Activated CD4-positive, alpha-beta T cell treated with anti-CD3 and anti-CD28 coated beads, Interleukin-2, amount 50 U/mL, for 48 hours (primary cell): ENCODE data around the gene HSPA9.

Source experiments
- DNase-seq, 2 experiments: peaks; one replicate each; pipeline ENCODE4 v3.0.0-alpha.2; 2020

The HSPA9 gene

DNA sequence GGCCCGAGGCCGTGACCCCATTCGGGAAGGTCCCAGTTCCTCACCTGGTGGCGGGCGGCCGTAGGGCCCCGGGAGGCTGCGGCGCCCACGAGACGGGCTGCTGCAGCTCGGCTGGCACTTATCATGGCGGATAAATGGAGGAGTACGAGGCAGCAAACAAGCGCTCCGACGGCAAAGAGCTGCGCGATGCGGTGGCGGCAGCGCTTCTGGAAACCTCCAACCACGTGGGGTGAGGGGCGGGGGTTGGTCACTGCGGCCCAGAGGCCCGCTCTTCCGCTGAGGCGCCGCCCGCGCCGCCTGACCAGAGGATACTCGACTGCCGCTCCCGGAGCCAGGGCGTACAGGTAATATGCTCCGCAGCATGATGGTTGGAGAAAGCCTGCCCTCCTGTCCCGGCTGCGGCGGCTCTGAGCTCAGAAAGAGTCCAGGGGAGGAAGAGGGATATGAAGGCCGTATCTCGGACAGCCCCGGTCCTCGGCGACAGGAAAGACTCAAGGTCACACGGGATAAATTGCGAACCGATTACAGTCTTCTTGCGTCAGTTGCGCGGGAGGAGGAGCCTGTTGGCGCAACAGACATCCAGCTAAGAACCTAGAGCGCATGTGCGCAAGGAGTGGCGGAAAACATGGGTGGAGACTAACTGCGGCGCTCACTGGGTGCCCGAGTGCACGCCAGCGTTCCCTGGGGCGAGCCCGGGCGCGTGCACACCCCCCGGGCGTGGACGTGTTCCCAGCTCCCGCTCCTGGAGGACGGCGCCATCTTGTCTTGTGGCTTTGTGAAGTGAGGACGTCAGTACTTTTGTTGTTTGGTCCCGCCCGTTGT, at the start of gene HSPA9:
TSS of gene HSPA9 (minus strand) at position 208 of the 822 bp plus-strand sequence. CDS start at position 125, 83 bp downstream.
- peak; percentile 96 to 98 for DNase-seq

DNA sequence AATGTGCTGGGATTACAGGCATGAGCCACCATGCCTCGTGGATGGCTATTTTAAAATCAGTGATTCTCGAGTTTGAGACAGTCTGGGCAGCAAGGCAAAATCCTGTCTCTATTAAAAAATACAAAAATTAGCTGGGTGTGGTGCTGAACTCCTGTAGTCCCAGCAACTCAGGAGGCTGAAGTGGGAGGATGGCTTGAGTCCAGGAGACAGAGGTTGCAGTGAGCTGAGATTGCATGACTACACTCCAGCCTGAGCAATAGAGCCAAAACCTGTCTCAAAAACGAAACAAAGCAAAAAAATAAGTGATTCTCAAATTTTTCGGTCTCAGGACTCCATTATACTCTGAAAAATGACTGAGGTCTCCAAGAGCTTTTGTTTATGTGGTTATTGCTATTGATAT, 47.9 kb upstream of the HSPA9 start:
- DNase-seq, result no peak

DNA sequence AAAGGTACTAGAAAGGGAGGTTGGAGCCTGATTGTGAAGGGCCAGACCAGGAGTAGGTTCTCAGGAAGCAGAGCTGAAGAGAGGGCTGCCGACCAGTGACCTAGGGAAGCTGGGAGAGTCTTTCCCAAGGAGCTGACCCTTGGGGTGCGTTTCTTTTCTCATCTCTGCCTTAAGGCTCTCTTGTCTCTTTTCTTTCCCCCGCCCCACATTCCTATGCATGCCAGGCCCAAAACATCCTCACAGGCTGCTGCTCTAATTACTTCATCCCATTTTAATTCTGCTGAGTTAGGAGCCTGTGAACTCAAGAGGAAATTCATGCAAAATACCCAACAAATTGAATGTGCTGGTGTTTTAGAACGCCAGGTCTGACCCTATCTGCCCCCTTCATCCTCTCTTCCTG, 46.9 kb upstream of the HSPA9 start:
- DNase-seq, result no peak

DNA sequence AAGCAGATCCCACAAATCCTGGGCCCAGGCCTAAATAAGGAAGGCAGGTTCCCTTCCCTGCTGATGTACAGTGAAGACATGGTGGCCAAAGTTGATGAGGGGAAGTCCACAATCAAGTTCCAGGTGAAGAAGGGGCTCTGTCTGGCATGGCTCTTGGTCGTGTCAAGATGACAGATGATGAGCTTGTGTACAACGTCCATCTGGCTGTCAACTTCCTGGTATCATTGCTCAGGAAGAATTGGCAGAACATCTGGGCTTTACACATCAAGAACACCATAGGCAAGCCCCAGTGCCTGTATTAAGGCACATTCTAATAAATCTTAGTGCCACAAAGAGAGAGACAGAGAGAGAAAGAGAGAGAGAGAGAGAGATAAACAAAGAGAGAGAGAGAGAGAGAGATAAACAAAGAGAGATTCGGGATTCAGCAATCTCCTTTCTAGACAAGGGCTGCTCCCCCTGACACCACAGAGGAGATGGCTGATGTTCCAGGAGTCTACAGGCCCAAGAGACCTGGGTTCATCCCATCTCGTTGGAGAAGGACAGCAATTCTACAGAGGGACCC, 45.5 kb upstream of the HSPA9 start:
- DNase-seq, result no peak

DNA sequence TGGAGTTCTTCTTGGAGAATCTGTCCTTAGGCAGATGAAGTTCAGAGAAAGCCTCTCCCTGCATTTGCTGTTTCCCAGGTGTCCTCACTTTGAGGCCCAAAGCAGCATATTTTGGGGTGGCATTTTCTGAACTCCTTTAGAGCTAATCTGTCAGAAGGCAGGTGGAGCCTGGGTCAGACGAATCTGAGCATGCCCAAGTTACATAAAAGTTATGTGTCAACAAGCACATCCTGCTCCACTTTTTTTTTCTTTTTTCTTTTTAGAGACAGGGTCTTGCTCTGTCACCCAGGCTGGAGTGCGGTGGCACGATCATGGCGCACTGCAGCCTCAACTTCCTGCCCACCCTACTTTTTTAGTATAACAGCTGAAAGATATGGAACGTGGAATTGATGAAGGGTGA, 41.3 kb upstream of the HSPA9 start:
- DNase-seq, result no peak

DNA sequence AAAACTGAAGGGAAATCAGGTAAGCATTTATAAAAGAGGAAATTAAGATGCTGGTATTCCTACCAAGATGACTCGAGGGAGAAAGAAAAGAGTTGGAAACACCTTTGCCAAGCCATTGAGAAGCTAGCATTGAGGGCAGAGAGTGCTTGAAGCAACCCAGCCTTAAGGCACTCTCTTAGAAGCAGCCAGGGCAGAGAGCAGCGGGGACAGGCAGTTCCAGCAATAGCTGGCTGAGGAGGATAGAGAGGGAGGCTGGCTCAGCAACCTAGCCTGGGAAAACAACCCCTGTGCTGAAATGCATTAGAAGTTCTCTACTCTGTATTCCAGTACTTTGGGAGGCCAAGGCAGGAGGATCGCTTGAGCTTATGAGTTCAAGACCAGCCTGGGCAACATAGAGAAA, 40.3 kb upstream of the HSPA9 start:
- no peak for DNase-seq

DNA sequence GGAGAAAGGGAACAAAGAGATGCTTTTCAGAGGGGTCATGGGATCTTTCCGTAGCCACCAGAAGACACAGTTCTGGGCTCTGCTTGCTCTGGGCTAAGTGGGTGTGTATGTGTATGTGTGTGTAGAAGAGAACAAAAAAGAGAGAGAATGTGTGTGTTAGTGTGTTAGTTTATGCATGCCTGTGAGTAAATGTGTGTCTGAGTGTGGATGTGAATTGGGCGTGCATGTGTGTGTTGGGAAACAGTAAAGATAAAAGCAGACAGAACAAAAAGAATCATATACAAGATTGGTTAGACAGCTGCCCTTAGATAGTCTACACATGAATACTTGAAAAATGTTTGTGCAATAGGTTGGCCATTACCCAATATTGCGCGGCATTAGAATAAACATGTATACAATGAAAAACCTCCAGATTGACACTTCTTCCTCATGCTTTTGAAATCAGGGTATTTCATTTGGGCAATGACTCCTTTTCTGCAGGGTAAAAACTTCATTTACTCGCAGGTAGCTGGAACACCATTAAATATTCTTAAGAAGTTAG, 36.5 kb upstream of the HSPA9 start:
- DNase-seq, result no peak

DNA sequence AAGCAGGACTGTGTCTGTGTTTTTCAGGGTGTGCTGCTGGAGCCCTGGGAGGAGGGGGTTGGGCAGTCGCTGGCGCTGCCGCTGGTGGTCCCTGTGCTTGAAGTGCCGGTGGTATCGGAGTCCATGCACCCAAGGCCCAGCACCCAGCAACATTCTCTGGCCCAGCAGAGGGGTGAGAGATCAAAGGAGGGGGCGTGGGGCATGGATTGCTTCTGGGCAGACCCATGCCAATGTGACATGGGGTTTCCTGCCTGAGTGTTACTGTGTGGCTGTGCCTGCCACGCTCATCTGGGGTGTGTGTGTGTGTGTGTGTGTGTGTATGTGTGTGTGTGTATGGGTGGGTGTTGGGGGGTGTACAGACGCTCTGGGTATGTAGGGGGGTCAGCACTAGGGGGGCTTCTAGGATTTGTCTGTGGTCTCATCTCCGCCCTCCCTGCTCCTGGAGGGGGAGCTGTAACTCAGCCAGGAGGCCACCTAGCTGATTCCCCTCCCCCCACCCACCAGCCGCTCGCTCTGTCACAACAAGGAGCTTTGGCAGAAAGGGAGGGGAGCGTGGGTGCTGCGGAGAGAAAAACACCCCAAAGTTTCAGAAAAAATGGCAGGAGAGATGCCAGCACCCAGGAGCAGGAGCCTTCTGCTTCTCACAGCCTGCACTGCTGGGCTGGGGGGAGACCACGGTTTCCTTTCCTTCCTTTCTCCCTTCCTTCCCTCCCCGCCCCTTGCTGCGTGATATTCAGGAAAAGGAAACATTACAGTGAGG, 35.9 kb upstream of the HSPA9 start:
- DNase-seq, result no peak

DNA sequence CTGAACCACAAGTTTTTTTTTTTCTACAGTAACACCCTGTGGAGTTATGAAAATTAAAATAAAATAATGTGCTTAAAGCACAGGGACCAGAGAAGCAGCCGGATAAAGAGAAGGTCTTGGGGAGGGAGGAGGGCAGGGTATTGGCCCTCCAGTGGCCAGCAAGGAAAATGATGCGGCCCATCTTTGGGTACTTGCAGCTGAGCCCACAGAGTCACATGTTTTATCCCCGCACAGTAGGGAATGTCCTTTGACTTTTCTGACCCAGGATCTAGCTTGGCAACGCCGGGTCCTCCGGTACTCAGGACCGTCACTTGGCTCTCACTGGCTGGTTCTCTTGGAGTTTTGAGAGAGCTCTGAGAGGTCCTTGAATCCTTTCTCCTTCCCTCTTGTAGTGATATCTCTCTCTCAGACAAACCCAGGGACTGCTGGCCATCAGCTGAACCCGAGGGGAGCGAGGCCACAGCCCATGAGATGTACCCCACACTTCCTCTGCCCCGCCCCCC, 35.3 kb upstream of the HSPA9 start:
- DNase-seq, result no peak

DNA sequence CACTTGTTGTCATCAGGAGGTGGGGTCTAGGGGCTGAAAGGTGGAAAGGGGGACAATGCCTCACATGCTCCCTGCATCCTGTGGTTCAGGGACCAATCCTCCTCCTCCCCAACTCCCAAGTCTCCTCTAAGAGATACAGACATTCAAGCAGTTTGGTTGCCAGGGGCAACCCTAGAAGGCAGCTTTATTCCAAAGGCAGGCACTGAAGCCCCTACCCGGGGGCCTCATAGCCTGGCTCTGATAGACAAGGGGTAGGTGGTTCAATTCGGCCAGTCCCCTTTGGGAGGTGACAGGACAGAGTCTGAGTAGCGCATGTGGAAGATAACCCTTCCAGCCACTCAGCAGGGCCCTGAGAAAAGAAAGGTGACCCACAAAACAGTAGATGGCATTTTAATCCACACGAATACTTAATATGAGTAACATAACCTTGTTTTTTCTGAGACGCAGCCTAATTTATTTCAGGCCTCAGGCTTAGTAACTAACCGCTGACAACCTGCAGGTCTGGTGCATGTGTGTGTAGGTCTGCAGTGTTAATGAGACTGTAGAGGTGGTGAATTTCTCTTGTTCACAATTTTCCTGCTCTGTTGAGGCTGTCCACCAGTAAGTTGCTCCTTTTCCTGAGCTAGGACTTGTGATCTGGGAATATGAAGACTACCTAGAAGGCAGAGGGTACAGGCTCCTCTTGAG, 31.3 kb upstream of the HSPA9 start:
- no peak for DNase-seq

DNA sequence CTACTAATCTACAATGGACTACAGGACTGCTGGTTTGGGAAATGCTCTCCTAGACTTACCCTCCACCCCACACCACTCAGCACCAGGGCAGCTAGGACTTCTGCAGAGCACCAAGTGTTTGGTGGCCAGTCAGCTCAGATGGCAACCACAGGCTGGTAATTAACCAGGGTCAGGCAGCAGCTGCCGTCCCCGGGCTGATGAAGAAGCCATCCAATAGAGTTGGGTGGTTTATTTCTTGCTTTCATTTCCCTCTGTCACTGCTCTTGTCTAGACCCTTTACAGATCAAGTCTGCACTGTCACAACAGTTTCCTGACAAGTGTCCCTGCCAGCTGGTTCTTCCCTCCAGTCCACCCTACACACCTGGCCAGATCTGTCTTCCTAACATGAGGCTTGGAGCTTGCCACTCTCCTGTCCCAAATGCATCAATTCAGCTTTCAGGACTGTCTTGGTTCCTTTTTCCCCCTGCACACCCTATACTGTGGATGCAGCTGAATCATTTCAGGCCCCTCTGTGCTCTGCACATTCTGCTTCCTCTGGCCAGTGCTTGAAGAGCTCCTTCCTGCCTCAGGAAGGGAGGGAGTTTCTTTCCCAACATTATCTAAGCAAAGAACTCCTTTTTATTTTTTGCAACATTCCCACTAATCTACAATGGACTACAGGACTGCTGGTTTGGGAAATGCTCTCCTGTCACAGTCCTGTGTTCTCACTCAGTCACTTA, 30.2 kb upstream of the HSPA9 start:
- no peak for DNase-seq

DNA sequence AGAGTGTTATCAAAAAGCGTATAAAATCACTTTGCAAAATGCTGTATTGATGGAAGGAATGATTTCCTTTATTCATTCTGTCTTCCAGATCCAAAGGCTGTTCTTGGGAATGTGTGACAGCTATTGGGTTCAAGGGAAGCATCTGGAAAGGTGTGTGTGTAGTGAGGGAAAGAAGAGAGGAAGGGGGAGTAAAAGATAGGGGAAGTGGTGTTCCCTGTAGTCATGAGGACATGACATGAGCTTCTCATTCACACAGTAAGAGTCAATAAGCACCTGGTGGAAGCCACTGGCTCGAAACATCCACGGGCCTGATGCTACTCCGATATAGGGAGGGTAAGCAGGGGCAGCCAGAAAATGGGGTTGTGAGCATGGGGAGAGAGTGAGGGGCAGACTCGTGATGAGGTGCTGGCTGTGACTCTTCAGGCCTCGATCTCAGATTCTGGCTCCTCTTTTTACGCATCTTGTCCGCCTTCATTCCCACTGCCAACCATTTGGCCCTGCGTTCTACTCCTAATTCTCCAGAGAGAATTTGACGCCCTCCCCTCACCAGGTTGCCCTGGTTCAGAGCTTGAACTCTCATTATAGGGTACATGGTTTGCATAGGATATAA, 29.1 kb upstream of the HSPA9 start:
- no peak for DNase-seq

DNA sequence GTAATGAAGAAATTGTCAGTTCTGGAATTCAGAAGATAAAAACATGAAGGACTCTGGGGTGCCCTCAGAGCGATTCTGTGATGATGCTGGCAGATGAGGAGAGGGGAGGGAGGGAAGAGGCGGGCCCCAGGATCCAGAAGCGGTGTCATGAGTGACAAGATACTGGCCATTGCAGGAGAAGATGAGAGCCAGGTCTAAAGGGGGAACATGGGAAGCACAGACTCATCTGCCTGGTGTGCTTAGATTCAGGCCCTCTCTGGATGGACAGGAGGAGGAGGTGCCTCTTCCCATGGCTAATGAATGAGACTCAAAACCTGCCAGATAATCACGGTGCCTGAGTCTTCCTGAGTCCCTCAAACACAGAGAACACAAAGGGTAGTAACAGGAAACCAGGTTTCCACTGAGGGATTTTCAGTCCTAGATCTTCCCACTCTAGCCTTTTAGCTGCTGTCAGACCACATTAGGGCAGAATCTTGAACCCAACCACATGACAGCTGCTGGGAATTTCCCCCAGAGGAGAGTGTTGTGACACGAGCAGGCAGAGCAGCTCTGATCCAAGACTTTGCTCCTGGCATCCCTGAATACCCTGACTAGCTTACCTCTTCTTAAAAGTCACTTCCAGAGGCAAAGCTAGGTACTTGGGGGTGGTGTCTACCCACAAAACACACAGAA, 28.2 kb upstream of the HSPA9 start:
- DNase-seq, result peak; percentile 37 to 52

DNA sequence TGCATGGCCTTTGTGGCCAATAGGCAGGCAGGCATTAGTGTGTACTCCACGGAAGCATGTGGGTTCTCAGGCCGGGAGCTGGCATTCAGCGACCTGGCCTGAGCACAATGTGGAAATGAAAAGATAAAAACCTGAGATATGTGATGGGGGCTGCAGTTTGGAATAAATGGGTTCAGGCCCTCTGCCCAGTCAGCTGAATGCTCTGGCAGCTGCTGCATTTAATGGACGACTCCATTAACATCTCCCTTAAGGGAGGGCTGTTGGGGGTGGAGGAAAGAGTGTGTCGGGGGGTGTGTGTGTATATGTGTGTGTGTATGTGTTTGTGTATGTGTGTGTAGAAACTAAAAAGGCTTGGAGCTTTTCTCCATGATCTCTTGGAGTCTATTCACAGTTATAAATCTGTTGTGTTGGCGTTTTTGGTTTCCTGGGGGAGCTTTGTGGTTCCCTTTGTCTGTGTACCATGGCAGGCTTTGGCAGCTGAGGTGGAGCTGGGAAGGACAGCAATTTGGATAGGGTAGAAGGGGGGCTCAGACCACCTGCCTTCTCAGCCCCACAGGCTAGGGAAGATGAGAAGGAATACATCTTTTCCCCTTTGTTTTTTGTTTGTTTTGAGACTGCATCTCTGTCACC, 27.3 kb upstream of the HSPA9 start:
- DNase-seq, result no peak

DNA sequence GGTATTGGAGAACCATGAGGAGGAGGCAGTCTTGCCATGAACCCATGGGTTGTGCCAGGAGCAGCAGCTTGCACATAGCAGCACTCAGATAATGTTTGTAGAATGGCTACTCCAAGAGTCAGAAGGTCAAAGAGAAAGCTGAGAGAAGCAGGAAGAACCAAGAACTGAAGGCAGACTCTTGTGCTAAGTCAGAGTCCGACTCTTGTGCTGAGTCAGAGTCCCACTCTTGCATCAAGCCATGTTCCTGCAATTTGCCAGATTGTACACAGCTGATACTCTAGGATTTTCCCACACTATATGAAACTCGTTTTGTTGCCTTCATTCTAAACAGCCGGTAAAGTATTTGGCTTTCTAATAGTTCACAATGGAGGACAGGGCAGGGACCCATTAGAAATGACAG, 26.2 kb upstream of the HSPA9 start:
- DNase-seq, result no peak

DNA sequence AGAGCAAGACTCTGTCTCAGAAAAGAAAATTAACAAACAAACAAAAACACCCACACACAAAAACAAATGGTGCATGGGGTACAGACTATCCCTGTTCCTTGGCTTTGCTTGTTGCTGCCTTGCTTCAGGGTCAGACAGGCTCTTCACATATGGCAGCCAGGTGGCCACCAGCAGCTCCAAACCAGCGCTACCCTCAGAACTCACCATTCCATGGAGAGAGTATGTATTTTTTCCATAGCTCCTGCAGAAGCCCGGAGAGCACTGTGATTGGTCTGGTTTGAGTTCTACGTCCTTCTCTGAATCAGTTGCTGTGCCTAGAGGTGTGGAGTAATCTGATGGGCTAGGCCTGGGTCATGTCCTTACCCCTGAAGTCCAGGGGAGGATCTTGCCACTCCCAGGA, 25.2 kb upstream of the HSPA9 start:
- DNase-seq, result no peak

DNA sequence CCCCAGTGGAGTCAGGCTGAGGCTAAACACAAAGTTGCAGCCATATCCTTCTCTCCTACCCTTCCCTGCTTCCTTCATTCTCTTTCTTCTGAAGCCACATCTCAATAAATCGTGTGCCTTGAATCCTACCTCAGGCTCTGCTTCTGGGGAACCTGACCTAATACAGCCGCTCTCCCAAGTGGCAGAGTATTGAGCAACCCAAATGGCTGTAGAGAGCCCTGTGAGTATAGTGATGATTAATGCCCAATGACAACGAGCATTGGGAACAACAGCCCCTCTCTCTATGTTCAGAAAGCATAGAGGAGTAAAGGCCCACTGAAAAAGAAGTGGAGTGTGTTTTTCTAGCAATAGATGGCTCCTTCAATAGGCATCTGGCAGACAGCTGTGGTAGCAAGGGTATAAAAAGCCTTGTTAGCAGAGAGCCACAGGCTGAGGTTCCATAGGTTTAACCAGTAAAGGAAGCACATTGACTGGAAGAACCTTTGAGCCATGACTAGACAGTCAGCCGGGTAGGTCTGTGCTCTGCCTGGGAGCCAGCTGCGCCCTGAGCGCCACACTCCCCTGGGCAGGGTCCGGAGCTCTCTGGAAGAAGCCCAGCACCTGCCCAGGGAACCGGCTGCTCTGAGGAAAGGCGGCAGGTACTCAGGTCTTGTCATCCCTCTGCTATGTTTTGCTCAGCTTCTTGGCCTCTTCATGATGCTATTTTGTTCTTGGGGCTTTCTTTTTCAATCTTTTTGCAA, 22.6 kb upstream of the HSPA9 start:
- DNase-seq, result no peak

DNA sequence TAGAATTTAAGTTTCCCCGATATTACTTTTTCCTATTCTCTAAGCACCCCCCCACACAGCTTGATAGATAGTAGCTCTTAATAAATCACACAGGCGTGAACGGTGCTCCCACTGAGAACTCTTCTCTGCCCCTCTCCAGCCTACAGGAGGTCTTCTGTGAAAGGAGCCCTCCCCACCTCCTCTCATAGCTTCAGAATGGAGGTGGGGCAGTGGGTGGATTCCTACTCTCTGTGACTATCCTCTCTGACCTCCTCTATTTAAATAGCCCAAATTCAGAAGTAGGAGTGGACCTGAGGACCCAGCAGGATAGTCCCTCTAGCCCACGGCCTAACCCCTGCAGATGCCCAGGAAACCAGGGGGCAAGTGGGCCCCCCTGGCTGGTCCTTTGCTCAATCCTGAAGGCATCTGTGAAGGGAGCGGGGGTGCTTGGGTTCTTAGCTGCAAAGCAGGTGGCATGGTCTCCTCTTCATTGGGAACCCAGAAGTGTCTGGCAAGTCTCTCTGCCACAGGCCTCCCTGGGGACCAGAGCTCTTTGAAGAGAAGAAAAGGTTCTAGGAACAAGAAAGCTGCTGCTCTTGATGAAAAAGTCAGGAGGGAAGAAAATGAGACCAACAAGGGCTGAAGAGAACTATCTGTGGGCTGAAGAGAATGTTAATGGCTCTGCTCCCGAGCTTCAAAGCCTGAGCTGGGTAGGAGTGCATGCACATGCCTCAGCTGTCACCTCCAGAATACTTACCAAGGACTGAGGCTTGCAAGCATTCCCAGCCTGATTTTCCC, 21.1 kb upstream of the HSPA9 start:
- DNase-seq, result no peak

DNA sequence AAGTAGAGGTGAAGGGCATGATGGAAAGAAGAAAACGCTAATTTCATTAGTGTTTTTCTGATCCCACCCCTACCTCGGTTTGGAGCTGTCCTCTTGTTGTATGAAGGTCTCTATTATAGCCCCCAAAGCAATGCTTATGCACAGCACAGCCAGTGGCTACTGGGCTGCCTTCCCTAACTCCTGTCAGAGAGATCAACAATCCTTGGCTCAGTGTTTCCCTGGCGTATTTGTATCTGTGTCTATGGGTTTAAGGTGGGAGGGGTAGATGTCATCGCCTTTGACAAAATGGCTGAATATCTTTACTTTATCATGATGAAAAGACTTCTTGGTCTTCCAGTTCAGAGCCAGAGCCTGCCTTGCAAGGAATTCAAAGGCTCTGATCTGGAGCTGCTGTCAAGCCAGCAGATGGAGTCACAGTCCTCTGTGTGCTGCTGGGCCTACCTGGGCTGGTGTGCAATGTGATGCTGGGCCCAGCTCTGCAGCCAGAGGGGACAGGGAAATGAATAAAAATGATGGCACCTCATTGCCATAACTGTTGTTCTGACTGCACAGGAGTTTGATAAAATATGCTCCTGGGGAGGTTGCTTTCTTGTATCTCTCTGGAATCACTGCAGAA, 20.1 kb upstream of the HSPA9 start:
- no peak for DNase-seq
